HG03280 (cell line): ENCODE data around the gene NFKBIB.

ENCODE experiments used
- ATAC-seq: cut with Tn5 transposase; IDR thresholded peaks from one replicate; pipeline ENCODE4 v1.9.1; 2021; ENCODE audit warnings: mild to moderate bottlenecking, moderate library complexity; ENCODE audit not compliant: unreplicated experiment

Gene NFKBIB

DNA sequence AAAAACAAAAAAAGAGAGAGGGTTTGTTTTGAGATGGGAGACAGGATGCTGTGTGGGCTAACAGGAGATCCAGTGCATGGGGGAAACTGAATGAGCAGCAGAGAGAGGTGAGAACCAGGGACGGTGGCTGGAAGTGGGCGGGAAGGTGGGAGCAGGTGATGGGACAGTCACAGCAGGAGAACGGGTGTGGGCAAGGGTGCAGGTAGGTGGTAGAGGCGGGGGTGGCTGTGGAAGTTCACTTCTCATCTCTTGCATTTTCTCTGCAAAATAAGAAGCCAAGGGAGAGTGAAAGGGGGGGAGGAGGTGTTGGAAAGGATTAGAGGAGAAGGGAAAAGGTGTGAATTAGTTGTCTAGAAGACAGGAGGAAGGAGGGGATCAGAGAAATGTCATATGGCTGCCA is 53.9 kb downstream of the NFKBIB start:
- ATAC-seq, result no peak

GRCh38 chr19:38956264-38956663 is 56.5 kb downstream of the NFKBIB start:
- ATAC-seq, result no peak

- no peak for ATAC-seq
Observed at GRCh38 chr19:38958301-38958700, 58.5 kb downstream of the NFKBIB start.
